LHCN-M2 (cell line): ENCODE data around the gene TEX9. TPM values are rescaled to one million over a fixed set of nuclear protein-coding genes. Genes with fewer than 3 reads are reported as not detected.

Experiments used
- DNase-seq: peaks from one replicate; pipeline ENCODE4 v3.0.0-alpha.2; 2012; ENCODE audit warnings: low read depth
- total RNA-seq: library from RNA; depleted of rRNA; stranded (reverse); fragments of >200 nt; gene quantifications from 2 replicates; pipeline ENCODE4 v1.2.3, GENCODE V29; 2014; rRNA removed

The TEX9 gene
- total RNA-seq, 1 experiment from 2014 or later: 4.8 TPM

DNA sequence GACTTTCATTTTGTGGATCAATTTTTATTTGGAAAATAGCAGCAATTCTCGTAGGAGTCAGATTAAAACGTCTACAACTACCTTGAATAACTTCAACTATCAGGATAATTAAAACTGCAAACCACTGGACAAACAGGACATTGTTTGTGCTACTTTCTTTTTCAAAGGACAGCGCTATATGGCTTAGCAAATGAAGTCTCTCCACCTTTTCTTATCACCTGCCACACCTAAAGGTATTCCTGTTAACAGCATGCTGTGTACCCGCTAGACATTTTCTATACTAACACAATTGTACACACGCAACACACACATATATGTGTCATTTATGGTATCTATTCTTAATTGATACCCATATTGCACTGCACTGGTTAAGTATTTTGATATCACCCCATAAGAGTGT is 80.5 kb downstream of the TEX9 start:
- no peak for DNase-seq

DNA sequence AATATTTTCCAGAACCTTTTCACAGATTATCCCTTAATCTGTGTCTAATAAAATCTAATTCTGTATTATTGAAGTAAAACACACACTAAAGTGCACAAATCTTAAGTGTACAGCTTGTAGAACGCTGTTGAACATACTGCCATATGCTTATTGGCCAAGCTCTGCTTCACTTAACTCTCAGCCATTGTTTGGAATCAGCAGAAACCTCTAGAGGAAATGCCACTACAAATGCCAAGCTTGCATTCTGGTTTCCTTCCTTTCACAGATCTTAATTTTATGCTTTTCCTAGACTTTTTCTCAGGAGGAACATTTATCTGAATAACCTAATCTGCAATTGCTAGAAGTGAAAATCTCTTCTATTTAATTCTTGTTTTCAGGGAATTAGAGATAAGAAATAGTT is 89.6 kb downstream of the TEX9 start:
- no peak for DNase-seq

- no peak for DNase-seq
Measured at GRCh38 chr15:56456229-56456628, 91.0 kb downstream of the TEX9 start.

DNA sequence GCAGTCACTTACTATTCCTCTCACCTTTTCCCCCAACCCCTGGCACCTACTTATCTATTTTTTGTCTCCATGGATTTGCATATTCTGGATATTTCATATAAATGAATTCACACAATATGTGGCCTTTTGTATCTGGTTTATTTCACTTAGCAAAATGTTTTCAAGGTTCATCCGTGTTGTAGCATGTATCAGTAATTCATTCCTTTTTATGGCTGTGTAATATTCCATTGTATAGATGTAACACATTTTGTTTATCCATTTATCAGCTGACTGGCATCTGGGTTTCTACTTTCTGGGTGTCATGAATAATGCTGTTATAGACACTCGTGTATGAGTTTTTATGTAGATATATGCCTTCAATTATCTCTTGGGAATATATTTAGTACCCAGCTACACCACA is 93.9 kb downstream of the TEX9 start:
- DNase-seq: no peak

GRCh38 chr15:56460071-56460470 is 94.8 kb downstream of the TEX9 start:
- DNase-seq: no peak

- DNase-seq: no peak
Measured at GRCh38 chr15:56460947-56461346, 95.7 kb downstream of the TEX9 start.

- DNase-seq: peak; percentile 97
Measured at GRCh38 chr15:56464893-56465520, 99.8 kb downstream of the TEX9 start, which contains the start of gene MNS1. Gene MNS1 (minus strand): TSS chr15:56465137. CDS start chr15:56464972, 165 bp downstream.

DNA sequence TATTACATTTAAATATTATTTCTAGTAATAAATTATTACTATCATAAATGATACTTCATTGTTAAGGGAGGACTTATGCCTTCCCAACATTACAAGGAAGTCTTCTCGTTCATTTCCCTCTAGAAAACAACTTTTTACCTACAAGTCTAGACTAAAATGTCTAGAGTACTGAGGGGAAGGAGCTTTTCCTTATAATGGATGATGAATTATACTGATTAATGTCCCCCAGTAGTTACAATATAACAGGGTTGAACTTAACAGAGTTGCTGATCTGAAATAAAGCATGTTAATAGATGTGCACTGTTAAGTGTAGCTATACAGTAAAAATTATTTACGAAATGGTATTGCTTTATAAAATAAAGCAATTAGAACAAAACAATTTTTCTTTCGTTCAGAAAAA is 102.4 kb downstream of the TEX9 start:
- DNase-seq: no peak

GRCh38 chr15:56468401-56468800 is 103.2 kb downstream of the TEX9 start:
- peak; percentile 30 for DNase-seq

DNA sequence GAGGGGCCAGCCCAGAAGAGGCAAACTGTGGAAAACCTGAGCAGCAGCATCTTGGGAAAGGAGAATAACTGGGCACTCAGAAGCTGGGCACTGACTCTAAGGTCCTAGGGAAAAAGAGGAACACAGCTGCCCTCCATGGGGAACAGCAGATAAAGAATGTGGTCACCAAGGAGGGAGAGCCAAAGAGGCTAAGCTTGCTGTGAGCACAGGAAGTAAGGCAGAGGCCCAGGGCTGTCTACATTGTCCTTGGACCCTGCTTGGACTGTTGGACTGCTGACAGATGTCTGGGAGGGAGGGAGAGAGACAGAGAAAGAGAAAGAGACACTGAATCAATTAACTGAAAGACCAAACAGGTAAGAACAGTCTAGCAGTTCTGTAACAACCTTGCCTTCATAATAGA is 104.3 kb downstream of the TEX9 start:
- no peak for DNase-seq

DNA sequence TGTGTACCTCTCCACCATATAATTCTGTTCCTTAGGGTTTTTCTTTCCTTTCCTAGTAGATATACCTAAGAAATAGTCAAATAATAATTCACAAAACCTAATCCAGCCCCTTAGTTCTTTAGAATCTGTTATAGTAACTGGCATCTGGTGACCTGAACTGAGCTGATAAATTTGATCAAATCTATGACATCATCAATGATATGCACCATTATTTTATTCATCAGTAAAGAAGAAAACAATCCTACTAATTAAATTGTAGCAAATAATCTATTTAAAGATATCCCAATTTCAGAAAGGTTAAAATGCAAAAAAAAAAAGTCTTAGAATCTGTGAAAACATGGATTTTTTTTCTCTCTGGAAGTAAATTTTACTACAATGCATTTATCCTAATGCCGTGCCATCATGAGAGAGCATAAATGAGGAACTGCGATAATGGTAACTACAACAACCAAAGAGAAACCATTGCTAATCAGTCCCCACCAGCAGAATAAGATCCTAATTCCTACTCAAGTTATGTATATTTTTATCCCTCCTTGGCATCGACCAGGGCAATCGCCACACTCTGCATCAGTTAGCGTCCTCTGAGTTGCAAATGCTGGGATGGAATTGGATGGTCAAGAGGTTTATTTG is 106.3 kb downstream of the TEX9 start:
- no peak for DNase-seq

DNA sequence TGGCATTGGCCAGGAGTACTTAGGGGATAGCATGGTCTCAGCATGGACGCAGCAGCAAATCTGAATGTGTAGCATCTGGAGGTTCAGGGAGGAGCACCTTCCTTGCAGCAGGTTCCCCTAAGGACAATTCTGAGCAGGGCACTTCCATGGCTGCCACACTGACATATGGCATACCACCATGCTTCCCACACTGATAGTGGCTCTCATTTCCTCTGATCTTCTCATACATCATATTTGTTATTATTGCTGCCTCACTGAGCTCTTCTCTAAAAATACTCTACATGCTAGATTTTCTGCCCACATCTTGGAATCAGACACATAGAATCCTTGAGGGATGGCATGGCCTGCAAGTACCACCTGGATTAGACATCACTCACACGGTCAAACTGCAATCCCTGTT is 107.1 kb downstream of the TEX9 start:
- no peak for DNase-seq

DNA sequence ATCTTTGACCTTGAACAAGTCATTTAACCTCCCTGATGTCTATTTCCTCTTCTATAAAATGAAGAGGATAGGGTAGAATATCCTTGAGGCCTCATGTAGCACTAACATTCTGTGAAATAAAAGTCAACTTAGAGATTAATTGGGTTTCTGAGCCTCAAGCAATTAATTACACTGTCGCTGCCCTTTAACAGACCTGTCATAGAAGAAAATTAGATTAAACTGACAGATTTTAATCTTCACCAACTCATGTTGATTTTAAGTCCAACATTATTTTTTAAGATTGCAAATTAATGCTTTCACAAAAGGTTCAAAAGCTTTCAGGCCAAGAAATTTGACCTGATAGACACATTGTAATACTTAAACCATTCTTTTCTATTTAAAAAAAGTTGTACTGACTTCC is 107.8 kb downstream of the TEX9 start:
- no peak for DNase-seq

- no peak for DNase-seq
Measured at GRCh38 chr15:56475351-56475750, 110.1 kb downstream of the TEX9 start.

Other genes starting within 250 kb of the TEX9 start
- gene RFX7, start 121.5 kb upstream of the TEX9 start, total RNA-seq: 7.2 and 9.8 TPM in 2 replicates
- 5.3 and 5.8 TPM in 2 replicates for gene MNS1, start 99.7 kb downstream of the TEX9 start, total RNA-seq